Right lobe of liver (tissue), 6 donors: ENCODE measurements around the gene RAB1B. TPM values are rescaled to one million over a fixed set of nuclear protein-coding genes. Genes with fewer than 3 reads are reported as not detected.
A peak's percentile ranks its signal among the peaks of the same experiment; 100 is the strongest.

Experiments
- ATAC-seq, 4 donors: fragments of 200-7000 bp; cut with Tn5 transposase; one replicate each; pipeline ENCODE4 v1.9.1; 2020; ENCODE audit warnings: mild to moderate bottlenecking in 4 of 4, moderate library complexity in 4 of 4
- DNase-seq, 3 donors: peaks; one replicate each; pipeline ENCODE4 v3.0.0-alpha.2; 2020
- H3K27ac ChIP-seq, 3 donors: fragments of 200-600 bp; one replicate each; pipeline ENCODE4 v1.8.0; 2022
- H3K27me3 ChIP-seq, 2 donors: fragments of 200-600 bp; one replicate each; pipeline ENCODE4 v1.8.0; 2022
- H3K36me3 ChIP-seq, 4 donors: fragments of 200-600 bp; sonication (generic) in 1 of 4; one replicate each; pipeline versions ENCODE4 v1.5.1 to v1.8.0; 2017 to 2022; ENCODE audit warnings: control low read depth in 1 of 4
- H3K4me1 ChIP-seq, 4 donors: fragments of 200-600 bp; sonication (generic) in 1 of 4; one replicate each; pipeline versions ENCODE4 v1.5.1 to v1.8.0; 2017 to 2022; ENCODE audit warnings: control low read depth in 1 of 4
- H3K4me3 ChIP-seq, 3 donors: fragments of 200-600 bp; one replicate each; pipeline ENCODE4 v1.8.0; 2022
- H3K9me3 ChIP-seq, 4 donors: fragments of 200-600 bp; sonication (generic) in 1 of 4; one replicate each; pipeline versions ENCODE4 v1.5.1 to v1.8.0; 2017 to 2022; ENCODE audit warnings: control low read depth in 1 of 4
- POLR2A ChIP-seq: fragments of 450-650 bp; IDR thresholded peaks from one replicate; pipeline ENCODE4 v1.6.1; 2017; ENCODE audit warnings: antibody characterized with exemption, mild to moderate bottlenecking
- WGBS: methylation state at CpG from one replicate; pipeline ENCODE4 v1.1.6; 2018; ENCODE audit warnings: low coverage, low lambda C conversion rate; ENCODE audit not compliant: insufficient coverage; ENCODE audit errors: missing lambda C conversion rate; 5-methylcytosine and 5-hydroxymethylcytosine counted together
- intact Hi-C, 2 donors: fragments of 100-400 bp; cut with DNase I; formaldehyde crosslinking; loops; one replicate each; pipeline versions ENCODE4 v1.11.2 to v1.14.1; 2022
- total RNA-seq, 6 experiments: library from RNA; depleted of rRNA in 2 of 6; stranded (reverse); fragments of >200 nt in 2 of 6; fragmentation: NEBNext Ultra II Directional in 3 of 6; extraction: Animal tissue kit (Norgen Biotek cat#: 25700) in 3 of 6; gene quantifications; one replicate each; pipeline versions ENCODE4 v1.1.0 to v1.2.4, GENCODE V29; 2016 to 2023
- TF ChIP-seq, protein P1 (sequence below), 4 donors: fragments of 200-600 bp in 3 of 4; fragments of 450-650 bp in 1 of 4; IDR thresholded peaks; one replicate each; pipeline versions ENCODE4 v1.5.1 to v1.8.0; 2016 to 2022; ENCODE audit warnings: antibody characterized with exemption in 4 of 4, mild to moderate bottlenecking in 2 of 4
- donor health status: DM: no; HTN: yes; CAD: no.
- donor health status: DM: no; HTN: no; CAD: no.
- donor health status: DM: no; HTN: no; CAD: no.
- donor health status: DM: no; HTN: yes; CAD: no.
- donor health status: DM: no; HTN: yes; CAD: no.

Gene RAB1B
- total RNA-seq, 6 experiments from 2014 or later = 52.3 to 69.0 (median 59.6) TPM

DNA sequence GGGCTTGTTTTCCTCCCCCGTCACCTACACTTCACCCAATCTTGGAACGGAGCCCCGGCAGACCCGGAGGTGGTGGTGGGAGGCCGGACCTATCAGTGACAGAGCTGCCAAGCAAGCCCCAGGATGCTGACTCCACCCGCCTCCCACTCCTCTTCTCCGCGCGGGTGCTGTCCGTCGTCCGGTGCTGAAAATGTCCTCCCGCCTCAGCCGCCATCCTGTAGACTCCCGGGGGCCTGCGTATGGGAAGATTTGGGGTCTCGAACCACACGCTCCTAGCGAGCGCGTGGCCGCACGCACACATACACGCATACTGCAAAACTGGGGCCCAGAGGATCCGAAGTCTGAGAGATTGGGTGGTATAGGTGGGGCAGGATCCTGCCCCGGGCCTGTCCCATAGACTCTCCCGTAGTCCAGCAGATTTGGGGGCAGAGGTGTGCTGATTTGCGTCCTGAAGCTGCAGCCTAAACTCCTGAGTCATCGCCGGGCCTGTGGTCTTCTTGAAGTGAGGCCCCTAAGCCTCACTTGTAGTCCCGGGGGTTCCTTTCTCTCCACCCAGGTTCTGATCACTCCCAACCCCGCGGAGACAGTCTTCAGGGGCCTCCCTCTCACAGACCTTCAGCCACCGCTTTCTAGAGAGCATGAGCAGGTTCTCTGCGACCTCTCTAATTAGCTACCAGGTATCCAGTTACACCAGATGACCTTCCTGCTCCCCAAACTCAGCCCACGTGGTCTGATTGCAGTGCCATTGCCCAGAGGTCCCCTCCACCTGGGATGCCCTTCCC is 21.3 kb downstream of the RAB1B start:
- TF ChIP-seq, protein P1, sequence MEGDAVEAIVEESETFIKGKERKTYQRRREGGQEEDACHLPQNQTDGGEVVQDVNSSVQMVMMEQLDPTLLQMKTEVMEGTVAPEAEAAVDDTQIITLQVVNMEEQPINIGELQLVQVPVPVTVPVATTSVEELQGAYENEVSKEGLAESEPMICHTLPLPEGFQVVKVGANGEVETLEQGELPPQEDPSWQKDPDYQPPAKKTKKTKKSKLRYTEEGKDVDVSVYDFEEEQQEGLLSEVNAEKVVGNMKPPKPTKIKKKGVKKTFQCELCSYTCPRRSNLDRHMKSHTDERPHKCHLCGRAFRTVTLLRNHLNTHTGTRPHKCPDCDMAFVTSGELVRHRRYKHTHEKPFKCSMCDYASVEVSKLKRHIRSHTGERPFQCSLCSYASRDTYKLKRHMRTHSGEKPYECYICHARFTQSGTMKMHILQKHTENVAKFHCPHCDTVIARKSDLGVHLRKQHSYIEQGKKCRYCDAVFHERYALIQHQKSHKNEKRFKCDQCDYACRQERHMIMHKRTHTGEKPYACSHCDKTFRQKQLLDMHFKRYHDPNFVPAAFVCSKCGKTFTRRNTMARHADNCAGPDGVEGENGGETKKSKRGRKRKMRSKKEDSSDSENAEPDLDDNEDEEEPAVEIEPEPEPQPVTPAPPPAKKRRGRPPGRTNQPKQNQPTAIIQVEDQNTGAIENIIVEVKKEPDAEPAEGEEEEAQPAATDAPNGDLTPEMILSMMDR (IDR thresholded peaks at IDR 0.05) = no peak
- no peak for TF ChIP-seq POLR2A
- DNase-seq (peak in 2 of 3 donors; percentile 71 to 81), ATAC-seq (peak; percentile 39 to 55 (median 54))
- Histone ChIP-seq H3K4me3 (peak overlapping the region; percentile 69 to 97 (median 75)), H3K27ac (peak overlapping the region; percentile 77 to 97 (median 91)), H3K36me3 (no peaks in the 10 kb centered on the region), H3K27me3 (no peaks in the 10 kb centered on the region), H3K9me3 (no peaks in the 10 kb centered on the region), H3K4me1 (peaks cover 0 to 17% (median 7%) of the 10 kb centered on the region in 4 donors)
- intact Hi-C loops = loop anchor here (10.0 kb wide), 2 partner anchors 65 to 95 kb away; no protein-coding TSS in a partner anchor
- 9% methylated on average over 5 of the region's 36 CpGs for WGBS

GRCh38 chr11:66290330-66290621 is 21.8 kb downstream of the RAB1B start:
- Histone ChIP-seq H3K27ac (no peak overlapping the region), H3K4me3 (no peak overlapping the region)

DNA sequence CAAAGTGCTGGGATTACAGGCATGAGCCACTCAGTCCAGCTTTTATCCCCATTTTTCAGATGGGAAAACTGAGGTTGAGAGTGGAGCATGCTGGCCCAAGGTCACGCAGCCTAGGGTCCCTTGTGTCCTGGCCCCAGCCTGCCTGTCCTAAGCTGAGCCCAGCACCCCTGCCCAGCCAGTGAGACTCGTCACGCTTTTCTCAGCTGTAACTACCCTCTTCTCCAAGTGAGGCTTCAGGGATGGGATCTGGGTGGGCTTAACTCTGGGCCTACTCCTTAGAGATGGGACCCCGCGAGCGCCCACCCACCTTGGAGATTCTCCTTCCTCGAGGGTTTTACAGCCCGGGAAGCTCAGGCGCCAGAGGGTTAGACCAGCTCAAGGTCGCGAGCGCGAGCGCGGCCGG is 22.9 kb downstream of the RAB1B start:
- H3K36me3 ChIP-seq = no peaks in the 10 kb centered on the region
- TF ChIP-seq, protein P1 (IDR thresholded peaks at IDR 0.05) = no peak
- TF ChIP-seq POLR2A = no peak
- H3K27me3 ChIP-seq = no peaks in the 10 kb centered on the region
- H3K4me1 ChIP-seq = peaks cover 0 to 17% (median 7%) of the 10 kb centered on the region in 4 donors
- DNase-seq (no peak), ATAC-seq (no peak)
- intact Hi-C loops = loop anchor here in 1 of 2 donors (10.0 kb wide), 1 partner anchor 93 kb away; no protein-coding TSS in a partner anchor
- no CpG with 5 or more reads among the region's 16 CpGs for WGBS
- H3K27ac ChIP-seq = no peak overlapping the region
- H3K4me3 ChIP-seq = no peak overlapping the region
- no peaks in the 10 kb centered on the region for H3K9me3 ChIP-seq

More at GRCh38 chr11:66290330-66290621, 21.8 kb downstream of the RAB1B start:
- no peaks in the 10 kb centered on the region for H3K36me3 ChIP-seq
- no peak for DNase-seq
- H3K9me3 ChIP-seq = no peaks in the 10 kb centered on the region
- ATAC-seq = no peak
- H3K4me1 ChIP-seq = peaks cover 0 to 17% (median 7%) of the 10 kb centered on the region in 4 donors
- WGBS = 52% methylated on average over 2 of the region's 2 CpGs
- intact Hi-C loops = loop anchor here in 1 of 2 donors (10.0 kb wide), 1 partner anchor 95 kb away; no protein-coding TSS in a partner anchor
- TF ChIP-seq POLR2A = no peak
- TF ChIP-seq, protein P1 (IDR thresholded peaks at IDR 0.05) = no peak
- H3K27me3 ChIP-seq = no peaks in the 10 kb centered on the region

GRCh38 chr11:66291706-66292542 is 23.5 kb downstream of the RAB1B start, which contains the start of gene TMEM151A:
Gene TMEM151A, plus strand, starts transcription at chr11:66291894. Its CDS starts 120 bp downstream, at chr11:66292014.
- Histone ChIP-seq H3K36me3 (no peaks in the 10 kb centered on the region), H3K4me3 (peak within 1 kb of the TSS; percentile 21 to 47 (median 26)), H3K27me3 (no peaks in the 10 kb centered on the region), H3K9me3 (no peaks in the 10 kb centered on the region), H3K27ac (no peak within 1 kb of the TSS), H3K4me1 (peaks cover 0 to 17% (median 7%) of the 10 kb centered on the region in 4 donors)
- no CpG with 5 or more reads among the region's 95 CpGs for WGBS
- intact Hi-C loops = loop anchor here in 1 of 2 donors (10.0 kb wide), 1 partner anchor 93 kb away; no protein-coding TSS in a partner anchor
- TF ChIP-seq POLR2A = no peak
- TF ChIP-seq, protein P1 (IDR thresholded peaks at IDR 0.05) = no peak
- no peak for ATAC-seq
- DNase-seq = no peak
